Aorta (tissue), 5 donors: Measurements from ENCODE around the gene CREB3L2. TPM values are rescaled to one million over a fixed set of nuclear protein-coding genes. Genes with fewer than 3 reads are reported as not detected.
A peak's percentile ranks its signal among the peaks of the same experiment; 100 is the strongest.

Experiments used
- ATAC-seq: fragments of 200-7000 bp; cut with Tn5 transposase; one replicate; pipeline ENCODE4 v1.9.1; 2022; ENCODE audit warnings: moderate library complexity; ENCODE audit not compliant: low FRiP score
- DNase-seq, 2 donors: peaks; one replicate each; pipeline ENCODE4 v3.0.0-alpha.2; 2020
- H3K27ac ChIP-seq, 2 donors: one replicate each; pipeline ENCODE4 v1.5.1; 2013; ENCODE audit warnings: low read length in 2 of 2, mild to moderate bottlenecking in 2 of 2, moderate library complexity in 2 of 2, control low read depth in 1 of 2, inconsistent platforms in 1 of 2, low read depth in 1 of 2
- H3K27me3 ChIP-seq, 2 donors: one replicate each; pipeline ENCODE4 v1.6.1; 2013; ENCODE audit warnings: control low read depth in 1 of 2, low read length in 1 of 2, mild to moderate bottlenecking in 1 of 2, moderate library complexity in 1 of 2; ENCODE audit not compliant: insufficient read depth in 2 of 2, control insufficient read depth in 1 of 2
- H3K36me3 ChIP-seq, 2 donors: one replicate each; pipeline ENCODE4 v1.6.1; 2013; ENCODE audit warnings: control low read depth in 1 of 2, low read length in 1 of 2, mild to moderate bottlenecking in 1 of 2; ENCODE audit not compliant: insufficient read depth in 2 of 2, control insufficient read depth in 1 of 2
- H3K4me1 ChIP-seq, 2 donors: one replicate each; pipeline ENCODE4 v1.6.1; 2013; ENCODE audit warnings: low read length in 2 of 2, control low read depth in 1 of 2, mild to moderate bottlenecking in 1 of 2, moderate library complexity in 1 of 2; ENCODE audit not compliant: insufficient read depth in 2 of 2, control insufficient read depth in 1 of 2
- H3K4me3 ChIP-seq, 2 donors: one replicate each; pipeline ENCODE4 v1.5.1; 2013; ENCODE audit warnings: low read length in 2 of 2, control low read depth in 1 of 2, mild to moderate bottlenecking in 1 of 2
- H3K9me3 ChIP-seq: one replicate; pipeline ENCODE4 v1.6.1; 2013; ENCODE audit warnings: mild to moderate bottlenecking, low read length; ENCODE audit not compliant: control insufficient read depth
- WGBS, 2 donors: extraction: QIAGEN DNeasy Blood & Tissue Kit; methylation state at CpG; one replicate each; pipeline ENCODE4 v1.1.7; 2013; 5-methylcytosine and 5-hydroxymethylcytosine counted together
- intact Hi-C, 2 donors: fragments of 100-400 bp; cut with DNase I; formaldehyde crosslinking; loops; one replicate each; pipeline versions ENCODE4 v1.14.2 to v1.15.0; 2022
- polyA plus RNA-seq, 2 donors: library from polyadenylated mRNA; stranded (reverse); fragments of 200-250 nt; gene quantifications; one replicate each; pipeline ENCODE4 v1.2.3, GENCODE V29; 2013
- total RNA-seq, 2 donors: library from RNA; stranded (reverse); fragmentation: NEBNext Ultra II Directional; extraction: Animal tissue kit (Norgen Biotek cat#: 25700); gene quantifications; one replicate each; pipeline ENCODE4 v1.2.1, GENCODE V29; 2021
- donor health status: healthy with polysubstance abuse.
- donor health status: Bipolar disorder and iron deficiency.
- donor health status: DM: no; HTN: no; CAD: no.
- donor health status: DM: no; HTN: no; CAD: no.
- donor health status: DM: yes; HTN: yes; CAD: no.

The CREB3L2 gene
- total and polyA plus RNA-seq, 4 donors = 10.6 to 165 (median 73.7) TPM

DNA sequence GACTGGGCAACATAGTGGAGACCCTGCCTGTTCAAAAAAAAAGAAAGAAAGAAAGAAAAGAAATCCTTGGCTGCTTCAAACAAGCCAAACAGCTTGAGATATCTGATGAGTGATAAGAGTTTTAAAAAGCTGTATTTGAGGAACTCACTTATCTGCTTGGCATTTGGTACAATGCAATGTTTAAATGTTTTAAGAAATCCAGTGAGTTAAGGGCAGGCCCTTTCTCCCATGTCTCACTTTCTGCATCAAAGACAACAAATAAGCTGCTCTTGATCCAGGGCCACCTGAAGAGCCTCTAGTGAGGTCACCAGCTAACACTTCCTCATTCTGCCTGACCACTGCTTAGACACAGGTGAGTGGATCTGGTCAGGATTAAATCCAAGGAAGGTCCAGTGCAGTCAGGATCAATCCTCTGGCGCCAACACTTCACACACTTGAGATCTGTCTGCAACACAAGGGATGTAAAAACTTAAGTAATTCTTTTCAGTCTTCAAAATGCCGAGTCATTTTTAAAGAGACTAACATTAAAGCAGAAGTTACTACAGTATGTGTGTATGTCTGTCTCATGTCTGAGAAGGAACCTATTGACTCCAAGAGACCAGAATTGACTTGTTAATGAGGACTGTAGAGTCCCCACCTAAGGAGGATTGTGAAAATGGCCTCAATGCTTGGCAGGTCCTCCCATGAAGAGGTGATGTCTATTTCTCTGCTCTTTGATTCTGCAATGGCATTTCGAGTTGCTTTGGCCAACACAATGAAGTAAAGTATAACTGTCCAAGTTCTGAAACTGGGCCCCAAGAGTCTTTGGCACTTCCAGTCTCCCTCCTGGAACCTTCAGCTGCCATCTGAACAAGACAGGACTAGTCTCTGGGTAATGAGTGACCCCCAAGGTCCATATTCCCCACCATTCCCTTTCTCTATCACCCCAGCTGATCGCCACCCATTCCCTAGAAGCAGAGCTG is 43.1 kb downstream of the CREB3L2 start:
- WGBS, 2 donors = 58 to 60% methylated on average over 4 of the region's 4 CpGs
- no peak overlapping the region for H3K4me3 ChIP-seq
- ATAC-seq (no peak), DNase-seq (no peak)
- intact Hi-C loops = no loop called here
- H3K36me3 ChIP-seq = no peaks in the 10 kb centered on the region
- H3K27ac ChIP-seq = peak overlapping the region; percentile 64 to 93
- peaks cover 4 to 26% of the 10 kb centered on the region in 2 donors for H3K4me1 ChIP-seq
- H3K27me3 ChIP-seq = no peaks in the 10 kb centered on the region
- H3K9me3 ChIP-seq = no peaks in the 10 kb centered on the region

DNA sequence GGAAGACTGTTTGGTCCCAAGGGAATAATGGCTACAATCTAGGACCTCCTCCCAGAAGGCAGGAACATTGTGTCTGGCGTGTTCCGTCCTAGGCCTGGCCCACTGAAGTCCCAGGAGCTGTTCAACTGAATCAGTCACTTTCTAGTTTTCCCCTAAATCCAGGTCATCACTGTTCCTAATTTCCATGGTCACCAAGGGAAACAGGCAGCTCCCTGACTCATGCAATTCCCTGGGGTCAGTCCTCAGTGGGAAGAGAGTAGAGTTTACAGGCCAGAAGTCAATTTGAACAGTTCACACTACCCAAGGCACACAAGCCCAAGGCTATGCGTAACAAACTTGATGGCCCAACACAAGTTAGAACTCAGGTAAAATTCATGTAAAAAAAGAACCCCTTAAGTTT is 44.0 kb downstream of the CREB3L2 start:
- peak; percentile 84 for ATAC-seq
- Histone ChIP-seq H3K4me1 (peaks cover 5 to 34% of the 10 kb centered on the region in 2 donors), H3K4me3 (no peak overlapping the region), H3K27me3 (no peaks in the 10 kb centered on the region), H3K9me3 (no peaks in the 10 kb centered on the region), H3K27ac (peak overlapping the region; percentile 68 to 81), H3K36me3 (no peaks in the 10 kb centered on the region)
- 12 to 19% methylated on average over 3 of the region's 3 CpGs for WGBS, 2 donors
- intact Hi-C loops = no loop called here
- peak; percentile 70 to 84 for DNase-seq

DNA sequence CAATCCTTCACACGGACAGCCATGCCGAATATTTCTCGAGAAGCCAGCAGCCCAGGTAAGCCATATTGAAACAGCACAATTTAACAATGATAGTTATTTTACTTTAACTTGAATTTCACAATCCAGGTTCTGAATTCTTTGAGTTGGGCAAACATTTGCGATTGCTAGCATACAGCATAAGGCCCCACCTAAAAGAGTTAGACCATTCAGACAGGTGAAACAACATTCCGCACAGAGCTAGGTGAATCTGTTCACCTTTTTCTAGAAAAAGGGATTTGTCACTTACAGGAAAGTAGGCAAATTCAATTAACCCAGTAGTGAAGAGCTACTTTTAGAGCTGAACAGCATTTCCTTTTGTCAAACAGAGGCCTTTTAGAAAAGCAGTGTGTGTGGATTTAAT is 45.3 kb downstream of the CREB3L2 start:
- Histone ChIP-seq H3K27me3 (no peaks in the 10 kb centered on the region), H3K36me3 (no peaks in the 10 kb centered on the region), H3K4me1 (peaks cover 5 to 34% of the 10 kb centered on the region in 2 donors), H3K9me3 (no peaks in the 10 kb centered on the region), H3K4me3 (no peak overlapping the region), H3K27ac (peak overlapping the region; percentile 9 to 83)
- intact Hi-C loops = no loop called here
- ATAC-seq (no peak), DNase-seq (no peak)
- 83 to 85% methylated on average over 5 of the region's 5 CpGs for WGBS, 2 donors

DNA sequence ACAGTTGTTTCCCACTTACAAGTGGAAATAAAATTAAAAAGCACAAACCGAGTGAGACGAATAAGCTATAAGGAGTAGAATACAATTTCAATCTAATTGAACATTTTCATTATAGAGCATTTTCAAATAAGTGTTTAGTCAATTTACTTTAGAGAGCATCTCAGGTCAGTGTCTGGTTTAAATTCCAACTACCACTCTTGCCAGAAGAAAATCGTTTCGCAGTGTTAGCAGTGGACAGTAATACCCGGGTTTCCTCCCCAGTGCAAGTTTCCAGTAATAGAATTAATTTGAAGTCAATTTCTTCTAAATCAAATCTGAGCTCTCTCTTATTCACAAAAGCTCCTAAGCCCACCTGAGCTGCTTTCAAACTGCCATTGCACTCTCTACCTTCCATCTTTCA is 45.7 kb downstream of the CREB3L2 start:
- no peaks in the 10 kb centered on the region for H3K36me3 ChIP-seq
- H3K27ac ChIP-seq = peak overlapping the region; percentile 76 to 81
- peaks cover 5 to 34% of the 10 kb centered on the region in 2 donors for H3K4me1 ChIP-seq
- H3K9me3 ChIP-seq = no peaks in the 10 kb centered on the region
- H3K27me3 ChIP-seq = no peaks in the 10 kb centered on the region
- WGBS, 2 donors = 24 to 30% methylated on average over 5 of the region's 5 CpGs
- ATAC-seq (no peak), DNase-seq (no peak)
- intact Hi-C loops = no loop called here
- no peak overlapping the region for H3K4me3 ChIP-seq

DNA sequence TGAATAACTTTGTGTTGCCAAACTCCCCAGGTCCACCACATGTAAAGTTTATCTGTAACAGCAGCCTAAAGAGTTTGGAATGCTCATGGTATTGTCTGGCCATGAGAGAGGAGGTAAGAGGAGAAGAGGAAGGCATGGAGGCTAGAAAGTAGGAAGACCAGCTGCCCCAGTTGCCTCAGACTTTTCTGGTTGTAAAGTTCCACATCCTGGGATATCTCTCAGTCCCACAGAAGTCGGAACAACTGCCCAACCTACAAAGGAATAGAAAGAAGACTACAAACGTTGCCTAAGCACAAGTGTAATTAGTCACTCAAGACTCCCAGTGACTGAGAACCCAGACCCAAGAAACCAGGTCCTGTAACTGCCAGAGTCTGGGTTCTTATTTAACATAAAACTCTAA is 47.3 kb downstream of the CREB3L2 start:
- peaks cover 8 to 48% of the 10 kb centered on the region in 2 donors for H3K4me1 ChIP-seq
- no peaks in the 10 kb centered on the region for H3K36me3 ChIP-seq
- 28 to 36% methylated on average over 2 of the region's 2 CpGs for WGBS, 2 donors
- H3K27me3 ChIP-seq = no peaks in the 10 kb centered on the region
- intact Hi-C loops = no loop called here
- no peak overlapping the region for H3K4me3 ChIP-seq
- DNase-seq = no peak
- ATAC-seq = no peak
- no peaks in the 10 kb centered on the region for H3K9me3 ChIP-seq
- H3K27ac ChIP-seq = peak overlapping the region; percentile 60 to 78

DNA sequence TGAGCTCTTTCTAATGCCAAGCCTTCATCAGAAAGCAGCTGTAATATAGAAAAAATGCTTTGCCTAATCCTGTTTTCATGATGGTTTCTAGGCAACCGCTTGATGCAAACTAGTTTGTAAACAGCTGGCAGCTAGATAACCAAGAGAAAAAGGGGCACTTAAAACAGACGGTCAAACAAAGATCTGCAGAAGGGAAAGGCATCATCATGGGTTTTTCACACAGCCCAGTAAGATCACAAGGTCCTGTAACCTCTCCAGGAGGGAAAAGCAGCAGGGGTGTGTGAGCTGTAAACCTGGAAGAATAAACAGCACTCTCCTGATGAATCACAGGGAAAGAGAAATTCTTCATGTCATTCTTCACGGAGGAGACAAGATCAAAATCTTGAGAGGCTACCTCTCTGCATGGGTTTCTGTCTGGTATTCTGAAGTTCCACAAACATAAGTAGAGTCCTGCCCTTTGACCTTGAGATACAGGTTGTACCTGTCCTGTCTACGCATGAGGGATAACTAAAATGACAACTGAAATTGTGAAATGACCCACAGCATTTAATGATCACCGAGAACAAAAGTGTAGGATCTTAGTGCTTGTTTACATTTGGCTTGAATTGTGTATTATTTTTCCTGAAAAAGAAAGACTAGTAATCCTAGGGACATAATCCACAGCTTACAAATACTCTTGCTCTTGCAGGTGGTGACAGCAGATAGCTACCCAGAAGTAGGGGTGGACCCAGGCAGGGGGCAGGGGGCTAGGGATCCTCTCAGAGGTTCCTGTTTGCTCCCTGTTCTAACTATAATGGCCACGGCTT is 48.0 kb downstream of the CREB3L2 start:
- H3K36me3 ChIP-seq = no peaks in the 10 kb centered on the region
- H3K4me1 ChIP-seq = peaks cover 10 to 51% of the 10 kb centered on the region in 2 donors
- H3K9me3 ChIP-seq = no peaks in the 10 kb centered on the region
- peak overlapping the region; percentile 49 to 86 for H3K27ac ChIP-seq
- 23 to 26% methylated on average over 6 of the region's 6 CpGs for WGBS, 2 donors
- H3K4me3 ChIP-seq = no peak overlapping the region
- ATAC-seq (no peak), DNase-seq (no peak)
- intact Hi-C loops = no loop called here
- H3K27me3 ChIP-seq = no peaks in the 10 kb centered on the region

DNA sequence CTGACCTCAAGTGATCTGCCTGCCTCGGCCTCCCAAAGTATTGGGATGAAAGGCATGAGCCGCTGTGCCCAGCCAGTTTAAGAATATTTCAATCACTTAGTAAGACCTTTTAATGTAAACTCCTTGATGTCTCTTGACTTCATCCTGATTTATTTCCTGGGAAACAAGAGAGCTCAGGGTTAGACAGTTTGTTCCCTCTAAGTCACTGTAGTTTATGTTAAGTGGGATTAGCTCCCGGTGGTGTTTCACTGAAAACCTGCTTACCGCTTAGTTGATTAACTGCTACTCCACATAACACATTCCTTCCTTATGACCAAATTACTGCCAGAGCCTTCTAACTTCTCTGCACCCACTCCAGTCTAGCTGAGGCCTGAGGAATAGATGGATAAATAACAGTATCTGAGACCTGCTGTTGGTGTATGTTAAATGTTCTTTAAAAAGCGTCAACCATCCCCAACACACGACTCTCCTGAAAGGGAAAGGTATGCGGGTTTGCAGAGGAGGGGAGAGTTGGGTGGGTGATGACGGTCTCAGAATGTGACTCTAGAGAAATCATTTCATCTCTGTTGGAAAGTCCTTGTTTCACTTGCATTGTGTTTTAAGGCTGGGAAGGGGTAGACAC is 48.7 kb downstream of the CREB3L2 start:
- 11 to 12% methylated on average over 8 of the region's 8 CpGs for WGBS, 2 donors
- H3K4me1 ChIP-seq = peaks cover 10 to 58% of the 10 kb centered on the region in 2 donors
- H3K27me3 ChIP-seq = no peaks in the 10 kb centered on the region
- no peak overlapping the region for H3K4me3 ChIP-seq
- ATAC-seq = peak; percentile 45
- H3K27ac ChIP-seq = peak overlapping the region in 1 of 2 donors; percentile 86
- H3K36me3 ChIP-seq = no peaks in the 10 kb centered on the region
- intact Hi-C loops = no loop called here
- no peaks in the 10 kb centered on the region for H3K9me3 ChIP-seq
- no peak for DNase-seq

DNA sequence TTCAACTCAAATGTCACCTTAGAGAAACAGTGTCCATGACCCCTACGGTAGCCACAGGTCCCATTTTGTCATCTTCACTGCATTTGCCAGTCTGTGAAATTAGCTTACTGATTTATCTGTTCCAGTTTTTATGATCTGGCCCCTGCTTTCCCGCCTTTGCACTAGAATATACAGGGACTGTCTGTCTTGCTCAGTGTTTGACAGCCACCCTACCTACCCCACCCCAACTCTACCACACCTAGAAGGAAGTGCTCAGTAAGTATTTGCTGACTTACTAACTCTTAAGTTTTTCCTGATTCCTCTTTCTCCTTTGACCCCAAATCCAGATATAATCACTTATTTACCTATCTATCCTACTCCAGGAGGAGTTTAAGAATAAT is 49.5 kb downstream of the CREB3L2 start:
- Histone ChIP-seq H3K27ac (peak overlapping the region in 1 of 2 donors; percentile 86), H3K4me1 (peaks cover 14 to 64% of the 10 kb centered on the region in 2 donors), H3K36me3 (no peaks in the 10 kb centered on the region), H3K27me3 (no peaks in the 10 kb centered on the region), H3K9me3 (no peaks in the 10 kb centered on the region), H3K4me3 (no peak overlapping the region)
- WGBS, 2 donors = 80 to 81% methylated on average over 2 of the region's 2 CpGs
- ATAC-seq = no peak
- DNase-seq = no peak
- intact Hi-C loops = no loop called here
